Measurements from ENCODE around the gene FNDC3B.

GRCh38 chr3:172065527-172065926 lies 26.1 kb downstream of the FNDC3B start:
- TF ChIP-seq, protein P1, sequence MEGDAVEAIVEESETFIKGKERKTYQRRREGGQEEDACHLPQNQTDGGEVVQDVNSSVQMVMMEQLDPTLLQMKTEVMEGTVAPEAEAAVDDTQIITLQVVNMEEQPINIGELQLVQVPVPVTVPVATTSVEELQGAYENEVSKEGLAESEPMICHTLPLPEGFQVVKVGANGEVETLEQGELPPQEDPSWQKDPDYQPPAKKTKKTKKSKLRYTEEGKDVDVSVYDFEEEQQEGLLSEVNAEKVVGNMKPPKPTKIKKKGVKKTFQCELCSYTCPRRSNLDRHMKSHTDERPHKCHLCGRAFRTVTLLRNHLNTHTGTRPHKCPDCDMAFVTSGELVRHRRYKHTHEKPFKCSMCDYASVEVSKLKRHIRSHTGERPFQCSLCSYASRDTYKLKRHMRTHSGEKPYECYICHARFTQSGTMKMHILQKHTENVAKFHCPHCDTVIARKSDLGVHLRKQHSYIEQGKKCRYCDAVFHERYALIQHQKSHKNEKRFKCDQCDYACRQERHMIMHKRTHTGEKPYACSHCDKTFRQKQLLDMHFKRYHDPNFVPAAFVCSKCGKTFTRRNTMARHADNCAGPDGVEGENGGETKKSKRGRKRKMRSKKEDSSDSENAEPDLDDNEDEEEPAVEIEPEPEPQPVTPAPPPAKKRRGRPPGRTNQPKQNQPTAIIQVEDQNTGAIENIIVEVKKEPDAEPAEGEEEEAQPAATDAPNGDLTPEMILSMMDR (IDR thresholded peaks at IDR 0.05; ENCODE audit: low read depth, low read length): no peak
- no peak for TF ChIP-seq EZH2phosphoT487 (IDR thresholded peaks at IDR 0.05; ENCODE audit: low read depth)

All from OCI-LY3 (cell line).